Cardiac septum (tissue), 1 donor: ENCODE measurements around the gene CD34. TPM values are rescaled to one million over a fixed set of nuclear protein-coding genes. Genes with fewer than 3 reads are reported as not detected.
"Not testable (repeated sequence)": the region's sequence is repeated elsewhere in the genome, so short reads cannot be mapped to it uniquely, and the experiment has no call there.

Source experiments
- DNase-seq: peaks from one replicate; pipeline ENCODE4 v3.0.0-alpha.2; 2020; ENCODE audit warnings: low spot score
- intact Hi-C: fragments of 100-400 bp; cut with DNase I; formaldehyde crosslinking; loops from one replicate; pipeline ENCODE4 v1.14.0; 2022
- total RNA-seq: library from RNA; stranded (reverse); fragmentation: NEBNext Ultra II Directional; extraction: Animal tissue kit (Norgen Biotek cat#: 25700); gene quantifications from one replicate; pipeline ENCODE4 v1.2.1, GENCODE V29; 2021
- donor health status: DM: no; HTN: no; CAD: no.

The CD34 gene
- total RNA-seq, 1 donor from 2014 or later: 49.9 TPM

GRCh38 chr1:207937204-207937603, 26.3 kb upstream of the CD34 start:
- no peak for DNase-seq
- intact Hi-C loops: no loop called here

GRCh38 chr1:207935166-207935583, 24.2 kb upstream of the CD34 start:
- intact Hi-C loops: no loop called here
- DNase-seq: no peak

GRCh38 chr1:207933205-207933800, 22.4 kb upstream of the CD34 start:
- no peak for DNase-seq
- intact Hi-C loops: no loop called here

- intact Hi-C loops: no loop called here
Measured at GRCh38 chr1:207926984-207927383, 16.1 kb upstream of the CD34 start.

GRCh38 chr1:207925969-207926368, 15.0 kb upstream of the CD34 start:
- DNase-seq, intact Hi-C loops: not testable (repeated sequence)

More at GRCh38 chr1:207926984-207927383, 16.1 kb upstream of the CD34 start:
- no peak for DNase-seq

- no peak for DNase-seq
- intact Hi-C loops: no loop called here
Measured at GRCh38 chr1:207925210-207925609, 14.3 kb upstream of the CD34 start.

- no peak for DNase-seq
- intact Hi-C loops: loop anchor here (2.0 kb wide), 1 partner anchor 39 kb away; no protein-coding TSS in a partner anchor
Measured at GRCh38 chr1:207923561-207923960, 12.6 kb upstream of the CD34 start.

- intact Hi-C loops: loop anchor here (2.0 kb wide), 1 partner anchor 40 kb away; no protein-coding TSS in a partner anchor
- no peak for DNase-seq
Measured at GRCh38 chr1:207923121-207923520, 12.2 kb upstream of the CD34 start.

- intact Hi-C loops: loop anchor here (2.0 kb wide), 1 partner anchor 40 kb away; no protein-coding TSS in a partner anchor
- DNase-seq: peak; percentile 87
Measured at GRCh38 chr1:207922554-207922953, 11.6 kb upstream of the CD34 start.

GRCh38 chr1:207921321-207921720, 10.4 kb upstream of the CD34 start:
- DNase-seq: no peak
- intact Hi-C loops: no loop called here

GRCh38 chr1:207920444-207921021, 9.6 kb upstream of the CD34 start:
- intact Hi-C loops: no loop called here
- no peak for DNase-seq

- no peak for DNase-seq
- intact Hi-C loops: no loop called here
Measured at GRCh38 chr1:207919523-207920170, 8.7 kb upstream of the CD34 start.

- intact Hi-C loops: no loop called here
- DNase-seq: no peak
Measured at GRCh38 chr1:207918581-207918980, 7.7 kb upstream of the CD34 start.

GRCh38 chr1:207918011-207918410, 7.1 kb upstream of the CD34 start:
- DNase-seq: no peak
- intact Hi-C loops: no loop called here

GRCh38 chr1:207917080-207917479, 6.2 kb upstream of the CD34 start:
- DNase-seq: no peak
- intact Hi-C loops: no loop called here

GRCh38 chr1:207913951-207914350, 3.0 kb upstream of the CD34 start:
- intact Hi-C loops: no loop called here

GRCh38 chr1:207911856-207912760, 1.2 kb upstream of the CD34 start:
- intact Hi-C loops: no loop called here
- DNase-seq: no peak

More at GRCh38 chr1:207913951-207914350, 3.0 kb upstream of the CD34 start:
- DNase-seq: no peak

GRCh38 chr1:207909687-207910086, 1.2 kb downstream of the CD34 start:
- DNase-seq: no peak
- intact Hi-C loops: loop anchor here (2.0 kb wide), 2 partner anchors 19 to 49 kb away; no protein-coding TSS in a partner anchor

GRCh38 chr1:207908107-207908734, 2.7 kb downstream of the CD34 start:
- intact Hi-C loops: loop anchor here (2.0 kb wide), 2 partner anchors 17 to 51 kb away; no protein-coding TSS in a partner anchor
- DNase-seq: no peak
